ENCODE results near the gene WFDC5. TPM values are rescaled to one million over a fixed set of nuclear protein-coding genes. Genes with fewer than 3 reads are reported as not detected.

WFDC5 gene
- total RNA-seq, 1 experiment from 2014 or later: not detected

DNA sequence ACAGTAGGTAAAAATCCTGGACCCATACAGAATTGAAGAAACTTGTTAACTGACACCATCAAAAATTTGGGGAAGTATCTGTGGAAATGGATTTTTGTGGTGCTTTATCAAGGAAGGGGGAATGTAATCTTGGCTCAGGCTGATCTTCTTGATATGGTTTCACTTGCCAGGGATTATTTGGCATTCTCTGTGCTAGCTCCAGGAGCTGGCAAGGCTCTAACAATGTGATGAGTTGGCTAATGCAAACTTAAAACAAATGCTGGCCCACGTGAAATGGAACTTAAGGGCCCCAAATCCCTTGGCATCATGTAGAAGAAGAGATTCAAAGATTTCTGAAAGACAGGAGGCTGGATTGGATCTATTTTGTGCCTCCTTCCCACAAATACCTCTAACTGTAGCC is 27.2 kb downstream of the WFDC5 start:
- H3K27ac ChIP-seq: no peak overlapping the region

DNA sequence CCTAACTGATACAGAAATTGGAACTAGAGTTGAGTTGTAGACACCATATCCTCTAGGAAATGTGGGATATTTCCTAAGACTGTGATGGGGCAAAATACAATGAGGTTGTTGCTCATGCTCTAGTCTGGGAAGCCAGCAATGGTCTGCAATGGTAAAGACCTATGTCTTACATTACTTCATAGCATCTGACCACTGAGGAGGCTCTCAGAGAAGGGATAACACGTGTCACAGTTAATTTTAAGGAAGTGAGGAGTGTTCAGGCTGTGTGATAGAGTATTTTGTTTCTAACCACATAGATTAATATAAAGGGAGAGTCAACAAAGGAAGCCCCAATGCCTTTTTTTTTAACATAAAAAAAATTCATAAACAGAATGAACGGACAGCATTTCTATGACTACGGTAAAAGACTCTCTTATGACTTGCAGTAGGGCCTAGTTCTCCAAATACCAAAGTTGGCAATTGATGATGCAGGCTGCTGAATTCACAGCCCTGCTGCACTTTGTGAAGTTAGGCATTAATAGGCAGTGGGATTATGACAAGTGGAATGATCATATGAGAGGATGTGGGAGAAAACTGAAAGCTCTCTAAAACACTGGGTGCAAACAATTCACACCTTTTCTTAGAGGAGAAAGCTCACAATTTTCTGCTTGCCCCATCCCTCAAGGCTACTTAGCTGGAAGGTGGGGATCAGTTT is 27.7 kb downstream of the WFDC5 start:
- no peak overlapping the region for H3K27ac ChIP-seq
- H3K27me3 ChIP-seq: no peaks in the 10 kb centered on the region

More for the DNA sequence above, 27.2 kb downstream of the WFDC5 start:
- no peak for DNase-seq
- H3K4me3 ChIP-seq: no peak overlapping the region
- H3K4me1 ChIP-seq: peaks cover 20% of the 10 kb centered on the region
- no peaks in the 10 kb centered on the region for H3K27me3 ChIP-seq
- 0 out of 2 replicates have a peak, but pooled peaks cover under 1% of the 10 kb centered on the region for H3K36me3 ChIP-seq
- H3K9me3 ChIP-seq (replicated peaks): peaks cover 3% of the 10 kb centered on the region; the same call in 1 of the 2 replicates

DNA sequence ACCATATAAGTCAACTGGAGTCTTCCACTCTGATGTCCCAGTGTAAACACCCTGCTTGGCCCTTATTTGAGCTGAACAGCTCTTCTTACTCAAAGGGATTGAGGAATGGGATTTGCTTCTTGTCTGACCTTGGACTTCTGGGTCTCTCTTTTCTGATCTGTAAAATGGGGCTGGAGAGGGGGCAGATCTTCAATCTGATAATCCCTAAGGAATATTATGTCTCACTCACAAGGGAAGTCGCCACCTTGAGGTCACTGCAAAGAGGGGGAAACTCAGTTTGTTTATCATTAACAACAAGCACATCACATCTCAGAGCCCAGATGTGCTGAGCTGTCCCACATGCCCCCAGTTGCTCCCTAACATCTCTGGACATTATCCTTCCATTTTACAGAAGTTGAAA is 29.1 kb downstream of the WFDC5 start:
- peaks cover 7% of the 10 kb centered on the region for H3K4me1 ChIP-seq
- peaks cover 10% of the 10 kb centered on the region; the same call in 1 of the 2 replicates for H3K9me3 ChIP-seq (replicated peaks)
- H3K27ac ChIP-seq: no peak overlapping the region
- DNase-seq: no peak
- H3K27me3 ChIP-seq: no peaks in the 10 kb centered on the region
- H3K4me3 ChIP-seq: no peak overlapping the region
- peaks cover 13% of the 10 kb centered on the region for H3K36me3 ChIP-seq

More for the DNA sequence above, 27.7 kb downstream of the WFDC5 start:
- DNase-seq: no peak
- Histone ChIP-seq H3K4me1 (peaks cover 20% of the 10 kb centered on the region), H3K9me3 (replicated peaks) (peaks cover 9% of the 10 kb centered on the region; the same call in 1 of the 2 replicates), H3K4me3 (no peak overlapping the region), H3K36me3 (peaks cover 6% of the 10 kb centered on the region; the same call in 1 of the 2 replicates)

DNA sequence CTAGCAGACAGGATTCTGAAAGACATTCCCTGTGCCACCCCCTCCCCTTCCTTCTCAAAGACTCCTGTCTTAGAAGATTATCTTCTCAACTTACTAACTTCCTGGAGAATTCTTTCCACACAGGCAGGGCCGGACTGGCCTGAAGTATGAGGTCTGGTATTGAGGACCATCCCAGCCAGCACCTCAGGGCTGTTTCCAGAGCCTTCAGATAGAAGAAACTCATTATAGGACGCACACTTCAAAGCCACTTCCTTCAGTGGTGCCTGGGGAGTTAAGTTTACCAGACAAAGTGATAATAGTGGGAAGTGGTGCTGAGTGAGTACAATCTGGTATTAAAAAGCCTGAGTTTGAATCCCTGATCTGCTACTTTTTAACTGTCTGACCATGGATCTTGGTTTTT is 29.7 kb downstream of the WFDC5 start:
- no peaks in the 10 kb centered on the region for H3K27me3 ChIP-seq
- H3K36me3 ChIP-seq: peaks cover 13% of the 10 kb centered on the region
- H3K4me1 ChIP-seq: peaks cover under 1% of the 10 kb centered on the region
- no peak overlapping the region for H3K27ac ChIP-seq
- H3K9me3 ChIP-seq (replicated peaks): peaks cover 10% of the 10 kb centered on the region; the same call in 1 of the 2 replicates
- H3K4me3 ChIP-seq: no peak overlapping the region
- DNase-seq: no peak

- Histone ChIP-seq H3K27ac (no peak overlapping the region), H3K27me3 (no peaks in the 10 kb centered on the region), H3K36me3 (peaks cover 13% of the 10 kb centered on the region), H3K9me3 (replicated peaks) (peaks cover 7% of the 10 kb centered on the region; the same call in 1 of the 2 replicates), H3K4me3 (no peak overlapping the region), H3K4me1 (no peaks in the 10 kb centered on the region)
- DNase-seq: no peak
Observed at GRCh38 chr20:45083127-45083526, 31.8 kb downstream of the WFDC5 start.

- Histone ChIP-seq H3K4me3 (no peak overlapping the region), H3K36me3 (peaks cover 13% of the 10 kb centered on the region)
Observed at GRCh38 chr20:45082468-45082867, 32.5 kb downstream of the WFDC5 start.

GRCh38 chr20:45080867-45081624 is 33.9 kb downstream of the WFDC5 start:
- Histone ChIP-seq H3K9me3 (replicated peaks) (peaks cover 7% of the 10 kb centered on the region; the same call in 1 of the 2 replicates), H3K4me1 (no peaks in the 10 kb centered on the region), H3K27me3 (no peaks in the 10 kb centered on the region), H3K36me3 (peaks cover 13% of the 10 kb centered on the region), H3K4me3 (no peak overlapping the region), H3K27ac (no peak overlapping the region)
- peak; percentile 26 to 54 for DNase-seq

More at GRCh38 chr20:45082468-45082867, 32.5 kb downstream of the WFDC5 start:
- no peak overlapping the region for H3K27ac ChIP-seq
- peaks cover 7% of the 10 kb centered on the region; the same call in 1 of the 2 replicates for H3K9me3 ChIP-seq (replicated peaks)
- no peaks in the 10 kb centered on the region for H3K27me3 ChIP-seq
- no peak for DNase-seq
- H3K4me1 ChIP-seq: no peaks in the 10 kb centered on the region

GRCh38 chr20:45077559-45077958 is 37.4 kb downstream of the WFDC5 start:
- Histone ChIP-seq H3K27ac (no peak overlapping the region), H3K9me3 (replicated peaks) (peaks cover 4% of the 10 kb centered on the region; the same call in 1 of the 2 replicates), H3K4me3 (no peak overlapping the region), H3K36me3 (peaks cover 15% of the 10 kb centered on the region), H3K4me1 (no peaks in the 10 kb centered on the region), H3K27me3 (no peaks in the 10 kb centered on the region)
- DNase-seq: no peak

- Histone ChIP-seq H3K27me3 (no peaks in the 10 kb centered on the region), H3K9me3 (replicated peaks) (no peaks in the 10 kb centered on the region), H3K4me1 (no peaks in the 10 kb centered on the region), H3K27ac (no peak overlapping the region), H3K4me3 (no peak overlapping the region), H3K36me3 (peaks cover 5% of the 10 kb centered on the region; the same call in 1 of the 2 replicates)
- DNase-seq: no peak
Observed at GRCh38 chr20:45073221-45073620, 41.8 kb downstream of the WFDC5 start.

GRCh38 chr20:45072066-45072465 is 42.9 kb downstream of the WFDC5 start:
- Histone ChIP-seq H3K27me3 (no peaks in the 10 kb centered on the region), H3K27ac (no peak overlapping the region), H3K4me1 (no peaks in the 10 kb centered on the region), H3K4me3 (no peak overlapping the region), H3K36me3 (peaks cover 5% of the 10 kb centered on the region; the same call in 1 of the 2 replicates), H3K9me3 (replicated peaks) (no peaks in the 10 kb centered on the region)
- DNase-seq: no peak

- no peaks in the 10 kb centered on the region for H3K9me3 ChIP-seq (replicated peaks)
- H3K36me3 ChIP-seq: peaks cover 5% of the 10 kb centered on the region; the same call in 1 of the 2 replicates
- H3K27ac ChIP-seq: no peak overlapping the region
- H3K4me1 ChIP-seq: no peaks in the 10 kb centered on the region
- no peak for DNase-seq
- H3K27me3 ChIP-seq: no peaks in the 10 kb centered on the region
- H3K4me3 ChIP-seq: no peak overlapping the region
Observed at GRCh38 chr20:45070932-45071632, 43.9 kb downstream of the WFDC5 start.

DNA sequence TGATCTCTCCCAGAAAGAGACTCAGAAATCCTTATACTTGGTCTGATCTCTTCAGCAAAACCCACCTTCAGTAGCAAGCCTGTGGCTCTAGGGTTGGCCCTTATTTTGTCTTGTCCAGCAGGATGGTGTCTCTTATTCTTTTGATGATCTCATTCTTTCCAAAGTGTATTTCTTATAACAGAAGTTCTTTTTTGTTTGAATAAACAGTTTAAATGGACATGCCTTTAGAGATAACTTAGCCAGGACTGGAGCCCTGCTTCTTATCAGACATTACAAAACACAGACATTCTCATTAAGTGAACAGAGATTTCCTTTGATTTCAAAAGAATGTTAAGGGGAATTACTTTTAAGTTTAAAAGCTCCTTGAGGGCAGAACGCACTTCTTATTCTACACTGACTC is 45.7 kb downstream of the WFDC5 start:
- Histone ChIP-seq H3K27me3 (no peaks in the 10 kb centered on the region), H3K9me3 (replicated peaks) (no peaks in the 10 kb centered on the region), H3K36me3 (no peaks in the 10 kb centered on the region), H3K4me1 (no peaks in the 10 kb centered on the region), H3K27ac (no peak overlapping the region), H3K4me3 (no peak overlapping the region)
- DNase-seq: no peak

DNA sequence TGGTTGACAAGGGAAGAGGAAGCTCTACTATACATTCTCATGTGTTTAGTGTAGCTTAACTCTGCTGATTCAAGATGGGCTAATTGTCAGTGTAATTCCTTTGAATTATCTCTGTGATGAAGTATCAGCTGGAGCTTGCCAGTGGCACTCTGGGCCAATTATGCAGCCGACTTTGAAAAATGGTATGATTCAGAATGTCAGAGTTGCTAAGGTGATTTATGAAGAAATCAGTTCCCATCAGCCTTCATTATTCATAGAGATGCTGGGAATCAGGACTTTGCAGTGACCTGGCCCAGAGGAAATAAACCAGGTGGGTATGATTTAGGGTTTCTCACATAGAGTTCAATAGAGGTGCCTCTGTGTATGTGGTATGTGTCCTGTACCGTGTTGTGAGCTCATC is 47.4 kb downstream of the WFDC5 start:
- no peak for DNase-seq
- Histone ChIP-seq H3K27me3 (no peaks in the 10 kb centered on the region), H3K4me3 (no peak overlapping the region), H3K9me3 (replicated peaks) (no peaks in the 10 kb centered on the region), H3K27ac (no peak overlapping the region), H3K36me3 (peaks cover 3% of the 10 kb centered on the region; the same call in 1 of the 2 replicates), H3K4me1 (no peaks in the 10 kb centered on the region)

GRCh38 chr20:45067087-45067486 is 47.9 kb downstream of the WFDC5 start:
- Histone ChIP-seq H3K4me1 (no peaks in the 10 kb centered on the region), H3K27ac (no peak overlapping the region), H3K36me3 (peaks cover 3% of the 10 kb centered on the region; the same call in 1 of the 2 replicates), H3K9me3 (replicated peaks) (no peaks in the 10 kb centered on the region), H3K4me3 (no peak overlapping the region), H3K27me3 (no peaks in the 10 kb centered on the region)
- DNase-seq: no peak

Data from SJCRH30 (cell line).